ENCODE results near the gene TBCD. TPM values are rescaled to one million over a fixed set of nuclear protein-coding genes. Genes with fewer than 3 reads are reported as not detected.

TBCD gene
- total RNA-seq, 1 donor from 2014 or later = 156 TPM

DNA sequence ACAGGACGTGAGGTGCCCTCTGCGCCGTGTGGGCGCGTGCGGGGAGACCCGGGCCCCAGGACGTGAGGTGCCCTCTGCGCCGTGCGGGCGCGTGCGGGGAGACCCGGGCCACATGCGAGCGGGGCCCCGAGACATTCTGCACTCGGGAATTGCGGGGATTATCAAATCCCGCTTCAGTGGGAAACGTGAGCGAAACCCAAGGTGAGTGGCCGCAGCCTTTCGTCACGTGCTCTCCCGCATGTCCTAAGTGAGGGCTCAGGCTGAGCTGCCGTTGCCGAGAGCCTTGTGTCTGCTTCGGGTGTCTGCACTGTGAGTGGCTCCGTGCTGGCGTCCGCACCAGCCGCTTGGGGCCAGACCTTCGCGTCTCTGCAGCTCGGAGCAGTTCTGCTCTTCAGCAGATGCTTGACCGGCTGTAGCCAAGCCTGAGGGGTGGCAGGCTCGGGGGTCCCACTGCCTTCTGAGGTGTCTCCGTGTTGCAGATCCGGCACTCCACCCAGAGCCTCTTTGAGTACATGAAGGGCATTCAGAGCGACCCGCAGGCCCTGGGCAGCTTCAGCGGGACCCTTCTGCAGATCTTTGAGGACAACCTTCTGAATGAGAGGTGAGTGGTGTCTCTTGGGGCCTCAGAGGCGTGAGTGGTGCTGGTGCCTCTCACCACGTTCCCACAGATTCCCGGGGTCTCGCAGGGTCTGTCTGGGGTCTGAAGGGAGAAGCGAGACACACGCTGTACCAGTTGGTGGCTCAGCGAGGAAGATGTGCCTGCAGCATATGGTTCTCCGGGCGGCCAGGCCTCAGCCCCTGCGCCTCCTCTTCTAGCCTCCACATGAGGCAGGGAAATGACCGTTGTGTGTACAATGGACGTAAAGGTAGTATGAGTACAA, 178.4 kb downstream of the TBCD start:
- no peak overlapping the region for H3K27ac ChIP-seq
- intact Hi-C loops (cut with DNase I) = no loop called here
- H3K4me3 ChIP-seq = no peak overlapping the region
- DNase-seq (ENCODE audit: low spot score in 2 of 2) = peak in 1 of 2 donors; percentile 54
- peaks cover 65 to 86% of the 10 kb centered on the region in 2 donors for H3K36me3 ChIP-seq
- H3K9me3 ChIP-seq = no peaks in the 10 kb centered on the region
- TF ChIP-seq, protein P1, sequence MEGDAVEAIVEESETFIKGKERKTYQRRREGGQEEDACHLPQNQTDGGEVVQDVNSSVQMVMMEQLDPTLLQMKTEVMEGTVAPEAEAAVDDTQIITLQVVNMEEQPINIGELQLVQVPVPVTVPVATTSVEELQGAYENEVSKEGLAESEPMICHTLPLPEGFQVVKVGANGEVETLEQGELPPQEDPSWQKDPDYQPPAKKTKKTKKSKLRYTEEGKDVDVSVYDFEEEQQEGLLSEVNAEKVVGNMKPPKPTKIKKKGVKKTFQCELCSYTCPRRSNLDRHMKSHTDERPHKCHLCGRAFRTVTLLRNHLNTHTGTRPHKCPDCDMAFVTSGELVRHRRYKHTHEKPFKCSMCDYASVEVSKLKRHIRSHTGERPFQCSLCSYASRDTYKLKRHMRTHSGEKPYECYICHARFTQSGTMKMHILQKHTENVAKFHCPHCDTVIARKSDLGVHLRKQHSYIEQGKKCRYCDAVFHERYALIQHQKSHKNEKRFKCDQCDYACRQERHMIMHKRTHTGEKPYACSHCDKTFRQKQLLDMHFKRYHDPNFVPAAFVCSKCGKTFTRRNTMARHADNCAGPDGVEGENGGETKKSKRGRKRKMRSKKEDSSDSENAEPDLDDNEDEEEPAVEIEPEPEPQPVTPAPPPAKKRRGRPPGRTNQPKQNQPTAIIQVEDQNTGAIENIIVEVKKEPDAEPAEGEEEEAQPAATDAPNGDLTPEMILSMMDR (IDR thresholded peaks at IDR 0.05) = no peak
- no peaks in the 10 kb centered on the region for H3K4me1 ChIP-seq
- no peaks in the 10 kb centered on the region for H3K27me3 ChIP-seq

GRCh38 chr17:82930924-82931698, 179.2 kb downstream of the TBCD start:
- intact Hi-C loops (cut with DNase I) = no loop called here
- H3K27ac ChIP-seq = no peak overlapping the region
- no peaks in the 10 kb centered on the region for H3K4me1 ChIP-seq
- no peaks in the 10 kb centered on the region for H3K27me3 ChIP-seq
- no peak overlapping the region for H3K4me3 ChIP-seq
- TF ChIP-seq, protein P1 (IDR thresholded peaks at IDR 0.05) = no peak
- no peaks in the 10 kb centered on the region for H3K9me3 ChIP-seq
- peak in 1 of 2 donors; percentile 40 for DNase-seq (ENCODE audit: low spot score in 2 of 2)
- peaks cover 62 to 84% of the 10 kb centered on the region in 2 donors for H3K36me3 ChIP-seq

- TF ChIP-seq, protein P1 (IDR thresholded peaks at IDR 0.05) = no peak
- H3K4me1 ChIP-seq = no peaks in the 10 kb centered on the region
- no peaks in the 10 kb centered on the region for H3K9me3 ChIP-seq
- H3K36me3 ChIP-seq = peaks cover 58 to 83% of the 10 kb centered on the region in 2 donors
- intact Hi-C loops (cut with DNase I) = no loop called here
- no peak overlapping the region for H3K4me3 ChIP-seq
- no peaks in the 10 kb centered on the region for H3K27me3 ChIP-seq
- DNase-seq (ENCODE audit: low spot score in 2 of 2) = peak in 1 of 2 donors; percentile 66
- H3K27ac ChIP-seq = no peak overlapping the region
These were observed 180.0 kb downstream of the TBCD start for GRCh38 chr17:82931699-82932517.

DNA sequence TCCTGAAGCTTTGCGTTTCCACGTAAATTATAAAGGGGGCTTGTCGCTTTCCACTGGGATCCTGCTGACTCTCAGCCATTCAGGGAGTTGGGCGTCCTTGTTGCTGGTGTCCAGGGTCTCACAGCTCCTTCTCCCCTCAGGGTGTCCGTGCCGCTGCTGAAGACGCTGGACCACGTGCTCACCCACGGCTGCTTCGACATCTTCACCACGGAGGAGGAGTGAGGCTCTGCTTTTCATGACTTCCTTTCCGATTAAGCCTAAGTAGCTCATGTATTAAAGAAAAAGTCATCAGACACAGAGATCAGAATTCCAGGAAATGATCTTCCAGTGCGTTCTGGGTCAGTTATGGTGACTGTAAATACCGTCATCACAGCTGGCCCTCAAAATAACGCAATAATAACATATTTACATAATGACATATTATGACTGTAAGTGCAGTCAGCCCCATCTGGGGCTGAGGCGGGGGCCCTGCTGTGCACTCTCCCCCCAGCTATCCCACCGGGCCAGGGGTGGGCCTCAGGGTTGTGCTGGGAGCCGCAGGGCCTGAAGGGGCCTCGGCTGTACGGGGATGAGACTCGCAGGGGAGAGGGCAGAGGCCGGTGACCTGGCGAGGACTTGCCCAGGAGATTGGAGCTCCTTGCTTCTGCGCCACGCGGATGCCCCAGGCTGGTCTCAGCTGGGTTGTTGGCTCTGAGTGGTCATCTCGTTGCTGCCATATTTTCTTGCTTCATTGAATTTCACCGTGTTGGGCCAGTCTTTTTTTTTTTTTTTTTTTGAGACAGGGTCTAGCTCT, 180.8 kb downstream of the TBCD start:
- Histone ChIP-seq H3K27me3 (no peaks in the 10 kb centered on the region), H3K27ac (no peak overlapping the region), H3K36me3 (peaks cover 57 to 83% of the 10 kb centered on the region in 2 donors), H3K4me3 (no peak overlapping the region), H3K4me1 (no peaks in the 10 kb centered on the region), H3K9me3 (no peaks in the 10 kb centered on the region)
- intact Hi-C loops (cut with DNase I) = no loop called here
- DNase-seq (ENCODE audit: low spot score in 2 of 2) = no peak
- TF ChIP-seq, protein P1 (IDR thresholded peaks at IDR 0.05) = no peak

Data from ascending aorta (tissue), 2 donors.